ENCODE data around the gene EXOSC5.

The EXOSC5 gene

DNA sequence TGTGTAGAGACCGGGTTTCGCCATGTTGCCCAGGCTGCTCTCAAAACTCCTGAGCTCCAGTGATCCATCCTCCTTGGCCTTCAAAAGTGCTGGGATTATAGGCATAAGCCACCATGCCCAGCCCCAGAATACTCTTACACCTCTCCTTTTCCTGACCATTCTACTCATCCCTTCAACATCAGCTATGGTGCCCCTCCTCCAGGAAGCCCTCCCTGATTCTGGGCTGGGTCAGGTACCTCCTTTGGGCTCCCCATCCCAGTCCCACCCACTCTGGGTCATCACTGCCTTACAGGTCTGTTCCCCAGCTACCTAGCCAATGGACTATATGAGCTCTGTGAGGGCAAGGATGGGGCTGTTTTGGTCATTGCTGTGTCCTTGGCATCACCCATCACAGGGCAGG lies 53.0 kb downstream of the EXOSC5 start:
- TF ChIP-seq, protein P1, sequence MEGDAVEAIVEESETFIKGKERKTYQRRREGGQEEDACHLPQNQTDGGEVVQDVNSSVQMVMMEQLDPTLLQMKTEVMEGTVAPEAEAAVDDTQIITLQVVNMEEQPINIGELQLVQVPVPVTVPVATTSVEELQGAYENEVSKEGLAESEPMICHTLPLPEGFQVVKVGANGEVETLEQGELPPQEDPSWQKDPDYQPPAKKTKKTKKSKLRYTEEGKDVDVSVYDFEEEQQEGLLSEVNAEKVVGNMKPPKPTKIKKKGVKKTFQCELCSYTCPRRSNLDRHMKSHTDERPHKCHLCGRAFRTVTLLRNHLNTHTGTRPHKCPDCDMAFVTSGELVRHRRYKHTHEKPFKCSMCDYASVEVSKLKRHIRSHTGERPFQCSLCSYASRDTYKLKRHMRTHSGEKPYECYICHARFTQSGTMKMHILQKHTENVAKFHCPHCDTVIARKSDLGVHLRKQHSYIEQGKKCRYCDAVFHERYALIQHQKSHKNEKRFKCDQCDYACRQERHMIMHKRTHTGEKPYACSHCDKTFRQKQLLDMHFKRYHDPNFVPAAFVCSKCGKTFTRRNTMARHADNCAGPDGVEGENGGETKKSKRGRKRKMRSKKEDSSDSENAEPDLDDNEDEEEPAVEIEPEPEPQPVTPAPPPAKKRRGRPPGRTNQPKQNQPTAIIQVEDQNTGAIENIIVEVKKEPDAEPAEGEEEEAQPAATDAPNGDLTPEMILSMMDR (conservative IDR thresholded peaks at IDR 0.05): no peak
- no peak overlapping the region for H3K27ac ChIP-seq

- TF ChIP-seq, protein P1 (conservative IDR thresholded peaks at IDR 0.05): peak; percentile 87
- no peak overlapping the region for H3K27ac ChIP-seq
Observed at GRCh38 chr19:41341669-41342490, 55.3 kb downstream of the EXOSC5 start.

- TF ChIP-seq, protein P1 (conservative IDR thresholded peaks at IDR 0.05): no peak
- no peak overlapping the region for H3K27ac ChIP-seq
Observed at GRCh38 chr19:41339936-41340335, 57.2 kb downstream of the EXOSC5 start.
